NCI-H446 treated with DMSO at 0.1 percent for 48 hours (cell line): ENCODE results near the gene LRCOL1.

Experiments used
- DNase-seq: peaks from one replicate; lab custom pipeline; 2025; lab: John Stamatoyannopoulos, UW

LRCOL1 gene

DNA sequence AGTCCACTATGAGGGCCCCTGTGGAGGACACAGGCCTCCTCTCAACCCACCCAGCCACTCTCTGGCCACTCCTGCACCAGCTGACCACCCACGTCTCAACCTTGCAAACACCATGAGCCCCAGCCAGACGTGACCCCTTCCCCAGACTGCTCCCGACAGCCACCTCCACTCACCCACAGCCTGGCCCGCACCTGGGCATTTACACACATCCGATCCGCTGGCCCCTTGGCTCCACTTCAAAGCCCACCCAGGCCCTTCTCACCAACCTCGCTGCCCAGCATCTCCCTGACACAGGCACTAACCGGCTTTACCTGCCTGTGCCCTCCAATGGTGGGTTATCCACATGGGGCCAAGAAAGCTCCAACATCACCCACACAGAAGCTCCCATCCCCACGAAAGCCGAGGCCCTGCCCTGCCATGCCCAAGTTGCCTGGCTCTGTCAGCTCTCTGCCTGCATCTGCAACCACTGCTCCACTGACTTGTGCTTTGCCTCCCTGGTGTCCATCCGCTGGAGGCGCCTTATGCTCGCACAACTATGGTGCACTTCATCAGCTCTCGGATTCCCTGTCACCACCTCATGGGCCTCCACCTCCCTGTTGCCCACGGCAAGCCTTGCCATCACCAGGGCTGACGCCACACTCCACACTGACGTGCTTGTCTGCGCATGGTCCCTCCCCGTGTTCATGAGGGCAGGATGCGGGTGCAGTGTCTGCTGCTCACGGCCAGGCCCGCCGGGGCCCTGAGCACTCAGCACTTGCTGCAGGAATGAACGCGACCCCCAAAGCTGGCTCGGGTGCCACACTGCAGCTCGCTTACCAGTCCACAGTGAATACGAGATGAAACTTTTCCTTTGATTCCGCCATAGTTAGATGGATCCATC is 24.9 kb upstream of the LRCOL1 start:
- DNase-seq, result no peak

- no peak for DNase-seq
These were observed 24.1 kb upstream of the LRCOL1 start for GRCh38 chr12:132634411-132634990.

GRCh38 chr12:132633901-132634300 is 23.5 kb upstream of the LRCOL1 start:
- DNase-seq, result no peak

DNA sequence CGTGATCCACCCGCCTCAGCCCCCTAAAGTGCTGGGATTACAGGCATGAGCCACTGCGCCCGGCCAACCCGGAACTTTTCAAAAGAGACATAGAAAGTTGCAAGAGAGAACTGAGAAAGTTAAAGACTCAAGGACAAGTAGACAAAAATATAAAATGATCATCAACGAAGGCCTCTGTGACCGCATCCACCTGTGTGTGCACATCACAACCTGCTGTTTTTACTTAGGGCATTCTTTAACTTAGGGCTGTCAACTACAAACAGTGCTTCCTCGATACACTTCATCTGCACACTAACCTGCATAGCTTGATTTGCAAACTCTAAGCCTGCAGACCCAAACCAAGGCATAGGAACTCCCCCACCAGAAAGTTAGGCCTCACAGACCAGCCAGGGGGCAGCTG is 23.0 kb upstream of the LRCOL1 start:
- no peak for DNase-seq

DNA sequence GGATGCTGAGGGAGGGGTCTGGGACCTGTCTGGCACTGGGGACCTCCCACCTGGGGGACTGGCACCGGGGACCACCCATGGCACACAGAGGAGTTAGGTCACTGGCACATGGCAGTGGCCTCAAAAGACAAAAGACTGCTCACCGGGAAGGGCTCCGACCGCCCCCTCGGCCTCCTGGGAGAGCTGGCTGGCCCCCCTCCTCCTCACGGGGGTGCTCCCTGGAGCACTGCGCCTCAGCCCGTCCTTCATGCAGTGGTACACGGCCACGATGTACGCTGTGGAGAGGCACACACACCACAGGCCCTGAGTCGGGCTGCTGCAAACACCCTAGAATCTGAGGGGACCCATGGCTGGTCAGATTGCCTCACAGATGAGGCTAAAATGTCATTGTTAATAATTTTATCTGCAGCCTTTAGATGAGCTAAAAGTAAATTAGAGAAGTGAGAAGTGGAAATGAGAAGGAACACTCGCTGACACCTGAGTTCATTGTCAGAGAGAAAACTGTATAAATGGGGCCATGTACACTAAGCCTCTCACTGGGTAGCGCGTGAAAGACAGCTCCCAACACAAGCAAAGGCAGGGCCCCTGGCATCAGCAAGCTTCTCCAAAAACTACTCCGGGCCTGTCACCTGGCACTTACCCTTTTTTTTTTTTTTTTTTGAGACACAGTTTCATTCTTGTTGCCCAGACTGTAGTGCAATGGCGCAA is 22.3 kb upstream of the LRCOL1 start:
- no peak for DNase-seq

DNA sequence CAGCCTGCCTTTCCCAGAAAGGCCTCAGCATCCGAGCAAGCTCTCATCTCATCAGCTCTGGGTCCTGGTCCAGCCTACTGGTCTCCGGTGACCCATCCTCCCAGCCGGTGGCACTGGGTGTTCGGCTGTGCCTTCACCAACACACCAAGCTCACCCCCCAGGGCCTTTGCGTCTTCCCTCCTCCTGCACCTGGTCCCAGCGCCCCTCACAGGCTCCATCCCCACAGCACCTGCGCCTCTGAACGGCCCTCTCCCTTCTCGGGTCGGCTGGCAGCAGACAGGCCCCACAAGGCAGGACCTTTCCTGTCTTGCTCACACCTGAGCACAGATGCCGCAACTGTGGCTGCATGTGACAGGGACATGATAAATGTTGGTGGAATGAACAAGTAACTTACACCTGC is 21.3 kb upstream of the LRCOL1 start:
- DNase-seq, result no peak

GRCh38 chr12:132630672-132631071 is 20.3 kb upstream of the LRCOL1 start:
- DNase-seq, result no peak

DNA sequence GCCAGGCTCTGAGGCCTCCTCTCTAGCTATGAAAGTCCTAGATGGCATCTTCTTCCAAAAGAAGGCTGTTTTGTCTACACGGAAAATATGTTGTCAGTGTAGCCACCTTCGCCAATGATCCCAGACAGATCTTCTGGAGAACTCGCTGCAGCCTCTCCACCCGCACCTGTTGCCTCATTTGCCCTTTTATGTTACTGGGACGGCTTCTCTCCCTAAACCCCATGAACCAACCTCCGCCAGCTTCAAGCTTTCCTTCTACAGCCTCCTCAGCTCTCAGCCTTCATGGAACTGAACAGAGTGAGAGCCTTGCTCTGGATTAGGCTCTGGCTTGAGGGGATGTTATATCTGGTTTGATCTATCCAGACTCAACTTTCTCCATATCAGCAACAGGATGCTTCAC is 18.9 kb upstream of the LRCOL1 start:
- no peak for DNase-seq

GRCh38 chr12:132625731-132626430 is 15.5 kb upstream of the LRCOL1 start:
- DNase-seq, result no peak

DNA sequence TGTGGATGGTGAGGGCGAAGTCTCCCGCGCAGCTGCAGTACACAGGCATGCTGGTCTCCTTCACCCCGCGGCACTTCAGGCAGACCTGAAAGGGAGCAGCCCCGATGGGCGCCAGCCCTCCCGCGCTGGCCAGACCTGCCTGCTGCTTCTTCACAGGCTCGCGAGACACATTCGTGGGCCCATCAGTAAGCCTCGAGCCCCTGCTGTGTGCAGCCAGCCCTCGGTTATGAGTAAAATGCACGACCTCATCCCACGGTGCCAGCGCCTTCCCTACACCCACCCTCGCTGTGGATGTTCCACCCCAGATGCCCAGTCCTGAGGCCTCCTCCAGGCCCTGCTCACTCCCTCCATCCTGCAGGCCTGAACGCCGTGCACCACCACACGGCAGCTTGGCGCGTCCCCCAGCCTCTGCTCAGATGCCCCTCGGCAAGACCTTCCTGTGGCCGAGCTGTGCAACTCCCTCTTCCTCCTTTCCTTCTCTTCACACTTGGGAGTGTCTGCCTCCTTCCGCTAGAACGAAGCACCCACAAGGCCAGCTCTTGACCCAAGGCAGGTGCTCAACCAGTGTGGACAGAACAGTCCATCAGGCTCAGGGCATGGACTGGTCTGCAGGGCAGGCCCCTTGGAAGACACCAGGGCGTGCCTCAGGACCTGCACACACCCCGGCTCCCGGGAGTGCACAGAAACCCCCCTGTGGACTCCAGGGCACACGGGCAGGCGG is 14.7 kb upstream of the LRCOL1 start:
- no peak for DNase-seq

DNA sequence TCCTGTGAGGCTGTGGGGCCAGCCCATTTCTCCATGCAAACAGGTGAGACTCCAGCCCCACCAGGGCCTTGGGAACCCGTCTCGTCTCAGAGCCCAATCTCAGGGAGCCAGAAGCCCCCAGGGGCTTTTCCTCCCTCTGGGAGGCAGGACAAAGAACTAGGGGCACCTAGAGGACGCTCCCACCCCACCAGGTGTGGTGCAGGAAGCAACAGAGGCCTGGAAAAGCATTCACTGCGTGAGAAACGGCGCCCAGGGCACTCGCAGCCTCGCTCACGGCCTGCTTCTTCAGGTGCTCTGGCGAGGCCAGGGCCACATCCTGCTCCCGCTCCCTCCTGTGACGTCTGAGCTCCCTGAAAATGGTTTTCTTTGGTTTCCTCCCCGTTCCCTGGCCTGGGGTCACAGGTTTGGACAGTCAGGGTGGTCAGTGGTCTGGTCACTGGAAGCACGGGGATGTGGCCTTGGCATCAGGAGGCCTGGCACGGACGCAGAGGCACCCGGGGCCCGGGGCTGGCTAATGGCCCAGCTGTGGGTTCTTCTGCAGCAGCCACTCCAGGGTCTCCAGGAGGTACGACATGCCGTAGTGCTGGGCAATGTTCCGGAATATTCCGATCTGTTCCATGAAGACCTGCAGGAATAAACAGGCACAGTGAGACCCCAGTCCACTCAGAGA is 13.9 kb upstream of the LRCOL1 start:
- DNase-seq, result no peak

DNA sequence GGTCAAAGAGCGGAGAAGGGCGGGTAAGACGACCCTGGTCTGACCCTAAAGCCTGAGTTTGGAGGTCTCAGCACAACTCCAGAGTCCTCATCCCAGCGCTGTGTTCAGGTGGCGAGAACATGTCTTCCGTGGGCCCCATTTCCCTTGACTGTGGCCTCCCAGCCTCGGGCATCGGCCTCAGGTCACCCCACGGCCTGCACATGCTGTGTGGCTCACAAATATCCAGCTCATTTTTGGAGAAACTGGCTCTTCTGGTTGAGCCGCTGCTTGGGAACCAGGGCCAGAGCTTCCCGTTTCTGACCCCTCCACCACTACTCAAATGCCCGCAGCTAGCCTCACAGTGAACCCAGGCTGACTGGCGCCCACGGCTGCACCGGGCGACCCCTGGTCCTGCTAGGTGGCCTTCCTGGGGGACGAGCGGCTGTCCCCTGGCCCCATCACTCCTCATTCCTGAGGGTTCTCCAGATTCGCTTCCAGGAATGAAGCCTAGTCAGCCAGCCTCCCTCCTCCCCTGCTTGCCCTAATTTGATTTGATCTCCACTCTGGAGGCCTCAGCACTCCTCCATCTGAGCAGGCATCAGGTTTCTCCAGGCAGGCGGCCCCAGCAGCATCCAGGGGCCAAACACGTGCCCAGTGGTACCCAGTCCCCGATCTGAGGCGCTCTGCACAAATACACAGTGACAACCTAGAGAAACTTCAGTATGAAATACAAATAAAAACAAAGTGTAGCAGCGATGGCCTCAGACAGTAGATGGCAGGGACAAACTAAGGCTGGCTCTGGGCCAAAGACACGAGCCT is 12.9 kb upstream of the LRCOL1 start:
- DNase-seq, result no peak

- DNase-seq, result no peak
These were observed 12.2 kb upstream of the LRCOL1 start for GRCh38 chr12:132622437-132623071.

- no peak for DNase-seq
These were observed 11.5 kb upstream of the LRCOL1 start for GRCh38 chr12:132621657-132622435.

DNA sequence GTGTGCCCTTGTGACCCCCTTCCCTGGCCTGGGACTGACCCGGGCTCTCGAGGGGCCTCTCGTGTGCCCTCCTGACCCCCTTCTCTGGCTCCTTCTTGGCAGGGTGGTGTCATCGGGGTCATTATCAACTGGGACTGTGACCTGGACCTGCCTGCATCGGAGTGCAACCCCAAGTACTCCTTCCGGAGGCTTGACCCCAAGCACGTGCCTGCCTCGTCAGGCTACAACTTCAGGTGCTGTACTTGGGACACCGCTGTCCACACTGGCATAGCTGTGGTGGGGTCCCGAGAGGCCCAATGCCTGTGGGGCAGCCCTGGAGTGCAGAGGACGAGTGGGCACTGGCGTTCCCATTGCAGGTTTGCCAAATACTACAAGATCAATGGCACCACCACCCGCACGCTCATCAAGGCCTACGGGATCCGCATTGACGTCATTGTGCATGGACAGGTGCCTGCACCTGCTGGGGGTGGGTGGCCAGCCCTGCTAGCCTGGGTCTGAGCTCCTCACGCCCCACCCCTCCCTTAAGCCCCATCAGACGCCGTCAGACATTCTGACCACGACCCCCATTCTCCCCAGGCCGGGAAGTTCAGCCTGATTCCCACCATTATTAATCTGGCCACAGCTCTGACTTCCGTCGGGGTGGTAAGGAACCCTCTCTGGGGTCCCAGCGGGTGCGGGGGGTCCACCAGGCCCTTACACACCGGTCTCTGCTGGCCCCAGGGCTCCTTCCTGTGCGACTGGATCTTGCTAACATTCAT is 10.7 kb upstream of the LRCOL1 start:
- DNase-seq, result no peak

DNA sequence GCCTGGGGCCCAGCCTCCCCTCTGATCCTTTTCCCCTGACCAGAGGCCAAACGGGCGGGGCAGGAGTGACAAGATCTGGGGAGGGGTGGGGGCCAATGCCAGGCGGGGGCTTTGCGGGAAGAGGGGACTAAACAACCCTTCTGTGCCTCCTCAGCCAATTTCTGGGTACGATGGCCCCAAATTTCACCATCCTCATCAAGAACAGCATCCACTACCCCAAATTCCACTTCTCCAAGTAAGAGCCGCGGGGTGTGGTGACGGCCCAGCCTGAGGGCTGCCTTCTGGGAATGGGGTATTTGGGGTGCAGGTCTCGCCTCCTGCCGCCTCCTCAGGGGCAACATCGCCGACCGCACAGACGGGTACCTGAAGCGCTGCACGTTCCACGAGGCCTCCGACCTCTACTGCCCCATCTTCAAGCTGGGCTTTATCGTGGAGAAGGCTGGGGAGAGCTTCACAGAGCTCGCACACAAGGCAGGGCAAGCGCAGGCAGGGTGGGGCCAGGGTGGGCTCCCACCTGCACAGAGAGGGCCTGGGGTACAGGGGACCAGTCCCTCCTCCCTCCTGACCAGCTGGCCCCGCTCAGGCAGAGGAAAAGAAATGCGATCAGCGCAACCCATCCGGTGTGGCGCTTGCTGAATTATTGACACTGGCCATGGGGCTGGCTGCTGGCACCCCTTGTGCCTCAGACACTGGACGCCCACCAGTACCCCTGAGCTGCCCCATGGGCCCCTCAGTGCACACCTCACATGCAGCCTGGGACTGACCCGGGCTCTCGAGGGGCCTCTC is 9.9 kb upstream of the LRCOL1 start:
- no peak for DNase-seq

DNA sequence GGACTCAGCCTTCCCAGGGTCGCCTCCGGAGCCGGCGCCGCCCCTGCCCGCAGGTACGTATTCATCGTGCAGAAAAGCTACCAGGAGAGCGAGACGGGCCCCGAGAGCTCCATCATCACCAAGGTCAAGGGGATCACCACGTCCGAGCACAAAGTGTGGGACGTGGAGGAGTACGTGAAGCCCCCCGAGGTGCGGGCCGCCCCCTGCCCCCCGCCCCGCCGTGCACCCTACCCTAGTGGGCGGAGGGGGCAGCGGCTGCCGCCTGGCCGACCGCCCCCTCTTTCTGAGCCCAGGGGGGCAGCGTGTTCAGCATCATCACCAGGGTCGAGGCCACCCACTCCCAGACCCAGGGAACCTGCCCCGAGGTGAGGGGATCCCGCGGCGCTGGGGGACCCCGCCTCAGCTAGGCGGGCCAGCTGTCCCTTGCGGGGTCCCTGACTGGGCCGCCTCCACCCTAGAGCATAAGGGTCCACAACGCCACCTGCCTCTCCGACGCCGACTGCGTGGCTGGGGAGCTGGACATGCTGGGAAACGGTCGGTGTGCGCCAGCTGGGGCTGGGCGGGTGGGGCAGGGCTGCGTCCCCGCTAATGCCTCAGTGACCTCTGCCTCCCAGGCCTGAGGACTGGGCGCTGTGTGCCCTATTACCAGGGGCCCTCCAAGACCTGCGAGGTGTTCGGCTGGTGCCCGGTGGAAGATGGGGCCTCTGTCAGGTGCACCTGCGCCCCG is 9.2 kb upstream of the LRCOL1 start:
- no peak for DNase-seq
